Germinal center (tissue), 1 donor: ENCODE data around the gene NTMT1.
"Not testable (repeated sequence)": the region's sequence is repeated elsewhere in the genome, so short reads cannot be mapped to it uniquely, and the experiment has no call there.

Source experiments
- DNase-seq: peaks from one replicate; pipeline ENCODE4 v3.0.0; 2012; ENCODE audit warnings: mixed read lengths, low spot score

Gene NTMT1

DNA sequence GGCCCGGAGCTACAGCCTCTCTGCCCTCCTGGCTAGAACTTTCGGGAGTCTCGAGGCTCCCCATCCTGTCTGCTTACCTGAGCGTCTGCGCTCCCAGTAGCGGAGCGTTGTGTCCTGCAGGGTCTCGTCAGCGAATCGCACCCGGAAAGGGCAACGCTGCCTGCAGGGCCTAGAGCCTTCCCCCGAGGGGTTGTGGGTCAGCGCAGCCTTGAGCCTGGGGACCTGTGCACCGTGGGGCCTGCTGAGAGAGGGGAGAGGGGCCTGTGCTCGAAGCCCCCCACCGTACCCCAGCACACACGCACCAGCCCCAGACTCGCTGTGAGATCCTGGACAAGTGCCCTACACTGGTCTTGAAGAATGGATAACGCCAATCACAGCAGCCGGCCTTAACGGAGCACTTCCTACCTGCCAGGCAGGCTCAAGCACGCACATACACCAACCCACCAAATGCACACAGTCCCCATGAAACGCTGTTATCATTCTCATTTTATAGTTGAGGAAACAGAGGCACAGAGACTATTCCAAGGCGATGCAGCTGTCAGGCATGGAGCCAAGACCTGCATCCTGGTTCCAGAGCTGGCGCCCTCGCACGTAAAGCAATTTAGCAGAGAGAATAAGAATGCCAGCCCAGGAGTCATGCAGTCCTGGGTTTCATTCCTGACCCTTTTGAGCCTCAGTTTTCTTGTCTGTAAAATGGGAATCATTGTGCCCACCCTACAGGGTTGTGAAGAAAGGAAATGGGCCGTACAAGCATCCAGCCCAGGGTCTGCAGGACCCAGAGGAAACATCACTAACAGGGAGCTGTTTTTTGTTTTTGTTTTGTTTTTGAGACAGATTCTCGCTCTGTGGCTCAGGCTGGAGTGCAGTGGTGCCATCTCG lies 10.3 kb upstream of the NTMT1 start:
- no peak for DNase-seq

DNA sequence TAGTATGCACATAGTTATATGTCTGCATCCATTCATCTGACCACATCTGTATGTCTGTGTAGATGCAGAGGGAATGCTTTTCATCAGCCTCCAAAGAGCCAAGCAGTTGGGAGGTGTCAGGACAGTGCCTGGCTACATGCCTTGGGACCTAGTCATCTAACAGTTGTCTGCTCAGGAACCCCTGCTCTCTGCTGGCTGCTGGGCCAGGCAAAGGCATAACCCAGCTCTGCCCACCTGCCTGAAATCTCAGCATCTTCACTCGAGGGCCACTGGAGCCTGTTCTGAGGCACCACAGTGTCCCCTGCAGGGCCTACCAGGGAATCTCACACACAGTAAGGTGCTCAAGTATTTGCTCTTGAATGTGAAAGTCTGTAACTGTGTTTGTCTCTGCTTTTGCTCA lies 8.8 kb upstream of the NTMT1 start:
- no peak for DNase-seq

DNA sequence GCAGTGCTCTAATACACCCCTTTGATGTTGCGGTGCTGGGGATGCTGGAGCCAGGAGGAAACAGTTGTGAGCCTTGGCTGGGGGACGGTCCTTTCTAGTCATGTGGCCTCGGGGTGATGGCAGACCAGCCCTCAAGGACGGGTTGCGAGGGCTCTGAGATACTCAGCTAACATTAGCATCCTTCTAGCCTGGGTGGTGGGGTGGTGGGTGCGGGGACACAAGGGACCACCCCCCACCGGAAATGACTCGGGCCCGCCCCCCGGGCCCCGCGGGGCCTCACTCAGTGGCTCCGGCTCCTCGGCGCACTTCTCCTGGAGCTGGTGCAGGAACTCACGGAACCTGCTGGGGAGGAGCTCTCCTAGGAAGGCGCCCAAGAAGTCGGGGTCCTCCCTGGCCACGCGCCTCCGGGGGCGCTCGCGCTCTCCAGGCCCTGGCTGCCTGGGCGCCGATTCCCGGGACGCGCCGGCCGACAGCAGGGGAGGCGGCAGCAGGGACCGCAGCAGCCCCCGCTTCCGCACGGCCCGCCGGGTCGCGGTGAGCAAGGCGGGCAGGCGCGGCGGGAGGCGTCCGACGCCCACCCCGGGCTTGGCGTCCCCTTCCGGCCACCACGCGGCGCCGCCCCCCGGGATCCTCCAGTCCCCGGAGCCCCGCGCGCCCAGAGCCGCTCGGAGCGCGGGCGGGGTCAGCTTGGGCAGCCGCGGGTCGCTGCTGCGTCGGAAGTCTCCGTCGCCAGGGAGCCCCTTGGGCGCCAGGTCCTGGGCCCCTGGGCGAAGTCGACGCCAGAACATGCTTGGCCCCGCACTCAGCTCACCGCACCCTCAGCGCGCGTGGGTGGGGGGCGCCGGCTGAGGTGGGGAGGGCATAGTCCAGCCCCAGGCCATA lies 5.9 kb upstream of the NTMT1 start:
- DNase-seq, result no peak

DNA sequence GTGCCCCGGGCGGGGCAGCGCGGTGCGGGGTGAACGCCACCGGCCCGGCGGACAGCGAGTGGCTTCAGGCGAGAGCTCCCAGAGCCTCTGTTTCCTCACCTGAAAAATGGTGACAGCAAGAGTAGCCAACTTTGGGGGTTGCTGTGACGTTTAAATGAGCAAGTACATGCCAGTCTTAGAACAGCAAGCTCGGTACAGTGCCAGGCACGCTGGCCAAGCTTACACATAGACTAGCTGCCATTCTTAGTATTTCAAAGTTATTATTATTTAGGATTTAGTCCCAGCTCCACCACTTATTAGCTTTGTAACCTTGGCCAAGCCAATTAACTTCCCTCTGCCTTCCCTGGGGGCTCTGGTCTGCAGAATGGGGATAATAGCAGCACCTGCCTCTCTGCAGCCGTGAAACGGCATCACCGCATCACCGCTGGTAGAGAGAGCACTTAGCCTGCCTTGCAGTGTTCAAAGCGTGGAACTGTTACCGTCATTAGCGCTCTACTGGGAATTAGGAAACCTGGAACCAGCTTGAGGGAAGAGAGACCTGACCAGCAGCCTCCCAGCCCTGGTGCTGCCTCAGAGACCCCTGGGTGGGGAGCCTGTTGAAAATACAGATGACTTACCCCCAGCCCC lies 5.2 kb upstream of the NTMT1 start, which contains the start of gene C9orf50:
Gene C9orf50, minus strand, starts transcription at position 433 of the 627 bp plus-strand sequence. CDS start 527 bp downstream, outside the sequence.
- no peak for DNase-seq

DNA sequence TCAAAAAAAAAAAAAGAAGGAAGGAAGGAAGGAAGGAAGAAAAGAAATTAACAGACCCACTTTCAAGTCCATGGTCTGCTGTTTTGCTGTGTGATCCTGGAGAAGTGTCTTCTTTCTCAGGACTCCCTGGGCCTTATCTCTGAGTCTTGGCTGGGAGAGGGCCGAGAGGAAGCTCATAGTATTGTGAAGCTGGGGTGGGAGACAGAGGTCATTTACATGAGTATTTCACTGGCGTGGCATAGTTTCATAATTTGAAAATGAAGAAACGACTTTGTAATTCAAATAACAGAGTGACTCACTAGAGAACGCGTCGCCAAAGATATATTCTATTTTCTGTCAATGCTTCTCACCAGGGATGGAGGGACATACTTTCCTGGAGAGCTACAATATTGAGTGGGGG lies 2.6 kb upstream of the NTMT1 start:
- no peak for DNase-seq

DNA sequence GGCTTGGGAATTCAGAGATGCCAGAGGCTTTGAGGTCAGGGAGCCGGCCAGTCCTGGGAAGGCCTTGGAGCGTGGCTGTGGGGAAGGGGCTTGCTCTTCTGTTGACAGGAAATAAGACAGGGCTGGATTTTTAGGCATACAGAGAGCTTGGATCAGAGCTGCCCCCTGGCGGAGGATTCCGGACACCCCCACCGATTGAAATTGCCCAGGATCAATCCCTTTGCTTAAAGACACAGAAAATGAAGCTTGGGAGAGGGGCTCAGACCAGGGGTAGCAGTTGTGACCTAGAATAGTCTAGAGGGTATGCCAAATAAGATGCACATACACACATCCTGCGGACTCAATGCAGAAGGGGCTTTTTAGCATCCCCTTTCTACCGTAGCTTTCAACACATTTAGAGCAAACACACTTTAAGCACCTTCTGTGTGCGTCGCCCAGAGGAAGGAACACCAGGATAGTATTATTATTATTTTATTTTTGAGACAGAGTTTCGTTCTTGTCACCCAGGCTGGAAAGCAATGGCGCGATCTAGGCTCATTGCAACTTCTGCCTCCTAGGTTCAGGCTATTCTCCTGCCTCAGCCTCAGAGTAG lies 1.7 kb upstream of the NTMT1 start:
- DNase-seq, result peak; percentile 63

DNA sequence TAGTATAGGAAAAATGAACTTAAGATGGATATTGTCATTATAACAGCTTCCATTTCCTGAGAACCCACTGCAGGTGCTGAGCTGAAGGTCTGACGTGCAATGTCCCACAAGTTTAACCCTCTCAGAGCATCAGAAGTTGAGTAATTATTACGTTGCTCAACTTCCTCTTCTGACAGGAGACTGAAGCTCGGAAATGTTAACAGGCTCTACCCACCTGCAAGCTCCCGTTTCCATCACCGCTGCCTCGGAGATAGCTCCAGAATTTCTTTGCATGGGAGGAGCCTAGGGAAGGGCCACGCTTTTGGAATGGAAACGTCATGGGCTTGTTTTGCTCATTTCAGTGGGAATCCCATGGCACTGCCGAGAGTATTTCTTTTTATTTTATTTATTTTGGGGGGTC lies 1.0 kb upstream of the NTMT1 start:
- peak; percentile 61 for DNase-seq

DNA sequence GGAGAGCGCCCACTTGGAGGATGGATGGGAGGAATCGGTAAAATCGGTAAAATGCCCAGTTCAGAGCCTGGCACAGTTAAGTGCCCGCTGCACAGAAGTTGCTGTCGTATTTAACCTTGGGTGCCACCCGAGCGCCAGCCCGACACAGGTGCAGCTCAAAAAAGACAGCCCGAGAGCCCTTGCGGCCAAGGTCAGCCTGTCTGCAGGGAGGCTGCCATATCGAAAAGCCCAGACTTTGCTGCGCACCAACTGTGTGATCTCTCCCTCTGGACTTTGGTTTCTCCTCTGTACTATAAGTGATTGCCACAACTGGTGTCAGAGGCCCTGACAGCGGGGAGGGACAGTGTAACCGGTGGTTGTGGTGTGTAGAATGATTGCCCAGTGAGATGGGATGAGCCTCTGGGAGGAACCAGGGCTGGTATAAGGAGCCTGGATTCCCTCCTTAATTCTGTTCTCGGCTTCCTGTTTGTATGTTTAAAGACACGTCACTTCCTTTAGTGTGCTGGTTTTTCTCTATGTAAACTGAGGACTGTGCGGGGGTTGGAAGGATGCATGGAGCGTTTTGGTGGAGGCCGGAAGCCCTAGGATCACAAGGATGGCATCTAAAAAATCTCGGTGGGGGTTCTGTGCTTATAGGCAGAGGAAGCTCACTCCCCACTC lies 792 bp downstream of the NTMT1 start:
- DNase-seq, result peak; percentile 50

DNA sequence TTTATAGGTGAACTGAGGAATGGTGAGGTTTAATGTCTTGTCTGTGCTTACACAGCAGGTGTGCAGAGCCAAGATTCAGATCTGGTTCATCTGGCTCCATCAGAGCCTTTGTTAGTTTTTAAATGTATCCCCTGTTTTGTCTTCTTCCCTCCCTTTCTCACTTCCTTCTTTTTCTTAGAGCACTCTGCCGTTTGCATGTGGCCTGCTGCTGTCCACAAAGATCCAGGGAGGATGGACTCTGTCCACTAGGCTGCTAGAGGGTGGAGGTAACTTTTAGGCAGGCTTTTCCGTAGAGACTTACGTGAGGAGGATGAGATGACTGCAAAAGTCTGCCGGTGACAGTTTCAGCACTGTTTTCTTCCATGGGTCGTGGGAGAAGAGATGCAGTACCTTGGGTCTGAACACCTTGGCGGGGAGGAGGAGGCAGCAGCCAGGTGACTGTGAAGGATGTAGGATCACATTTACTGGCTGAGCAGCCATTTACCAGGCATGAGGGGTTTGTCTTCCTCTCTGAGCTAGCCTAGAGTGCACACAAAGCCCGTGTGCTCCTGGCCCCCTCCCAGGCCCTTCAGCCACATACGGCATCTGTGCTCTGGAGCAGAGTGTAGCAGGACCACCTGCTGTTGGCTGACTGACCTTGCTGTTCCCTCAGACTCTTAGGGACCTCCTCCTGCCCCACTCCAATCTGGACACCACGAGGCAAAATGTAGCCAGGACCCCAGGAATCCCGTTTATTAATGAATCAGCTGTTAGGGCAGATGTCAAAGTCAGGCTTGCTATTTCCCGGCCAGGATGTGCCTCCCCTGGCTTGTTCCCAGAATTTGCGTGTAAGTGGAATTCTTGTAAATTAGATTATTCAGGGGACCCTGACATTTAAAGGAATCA lies 1.8 kb downstream of the NTMT1 start:
- DNase-seq, result no peak

DNA sequence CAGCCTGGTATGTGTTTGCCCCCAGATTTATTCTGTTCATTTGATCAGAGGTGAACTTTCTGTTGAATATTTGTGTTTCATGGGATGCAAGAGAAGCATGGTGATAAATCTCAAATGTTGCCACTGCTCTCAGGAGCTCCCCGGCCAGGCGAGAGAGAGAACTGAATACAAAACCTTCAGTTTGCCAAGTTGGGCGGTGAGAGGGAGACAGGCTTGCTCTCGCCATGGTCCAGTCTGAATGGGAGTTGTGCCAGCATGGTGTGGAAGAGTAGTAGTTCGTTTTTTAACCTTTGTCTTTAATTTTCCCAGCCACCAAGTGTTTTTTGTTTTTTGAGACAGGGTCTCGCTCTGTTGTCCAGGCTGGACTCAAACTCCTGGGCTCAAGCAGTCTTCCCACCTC lies 2.7 kb downstream of the NTMT1 start:
- no peak for DNase-seq

DNA sequence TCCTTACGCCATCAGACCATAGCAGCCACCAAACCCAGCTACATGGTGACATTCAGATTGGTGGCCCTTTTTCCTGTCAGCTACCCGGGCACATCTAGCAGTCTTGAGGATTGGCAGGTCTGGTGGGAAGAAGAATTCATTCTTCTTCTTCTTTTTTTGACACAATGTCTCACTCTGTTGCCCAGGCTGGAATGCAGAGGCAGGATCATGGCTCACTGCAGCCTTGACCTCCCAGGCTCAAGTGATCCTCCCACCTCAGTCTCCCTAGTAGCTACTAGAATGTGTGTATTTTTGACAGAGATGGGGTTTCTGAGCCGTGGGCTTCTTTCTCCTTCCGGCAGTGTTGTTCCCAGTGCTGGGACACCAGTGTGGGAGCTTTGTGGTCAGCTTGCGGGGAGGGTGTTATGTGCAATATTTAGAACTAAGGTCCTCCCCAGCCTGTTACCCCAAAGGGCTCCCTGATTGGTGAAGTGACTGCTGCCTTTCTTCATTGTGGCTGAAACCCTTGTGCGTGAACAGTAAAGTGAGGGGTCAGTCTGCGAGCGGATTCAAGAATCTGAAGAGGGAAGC lies 3.4 kb downstream of the NTMT1 start:
- DNase-seq, result no peak

DNA sequence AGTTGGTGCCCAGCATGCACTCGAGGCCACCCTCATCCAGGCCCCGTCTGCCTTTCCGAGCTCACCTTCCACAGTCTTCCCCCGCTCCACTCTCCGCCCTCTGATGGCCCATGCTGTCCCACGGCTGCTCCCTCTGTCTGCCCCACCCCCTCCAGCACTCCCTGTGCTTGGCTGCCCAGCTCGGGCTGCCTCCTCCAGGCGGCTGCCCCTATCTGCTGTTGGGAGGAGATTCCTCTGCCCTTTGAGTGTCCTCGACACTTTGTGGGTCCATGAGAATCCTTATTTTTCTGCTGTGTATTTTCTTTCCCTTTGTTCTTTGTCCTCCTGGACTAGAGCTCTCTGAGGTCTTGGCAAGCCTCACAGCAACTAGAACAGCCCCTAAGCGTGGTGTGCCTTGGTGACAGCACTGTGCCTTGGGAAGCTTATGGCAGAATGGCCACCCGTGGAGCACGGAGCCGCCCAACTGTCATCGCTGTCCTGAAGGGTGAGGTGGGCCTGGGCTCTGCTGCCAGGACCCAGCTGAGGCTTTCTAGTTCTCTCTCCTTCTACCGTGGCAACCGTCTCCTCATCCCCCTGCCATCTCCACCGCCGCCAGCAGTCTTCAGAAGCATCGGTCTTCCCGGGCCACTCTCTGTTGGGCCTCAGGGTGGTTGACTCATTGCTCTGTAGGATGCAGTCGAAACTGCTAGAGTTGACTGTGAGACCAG lies 5.2 kb downstream of the NTMT1 start:
- DNase-seq, result no peak

DNA sequence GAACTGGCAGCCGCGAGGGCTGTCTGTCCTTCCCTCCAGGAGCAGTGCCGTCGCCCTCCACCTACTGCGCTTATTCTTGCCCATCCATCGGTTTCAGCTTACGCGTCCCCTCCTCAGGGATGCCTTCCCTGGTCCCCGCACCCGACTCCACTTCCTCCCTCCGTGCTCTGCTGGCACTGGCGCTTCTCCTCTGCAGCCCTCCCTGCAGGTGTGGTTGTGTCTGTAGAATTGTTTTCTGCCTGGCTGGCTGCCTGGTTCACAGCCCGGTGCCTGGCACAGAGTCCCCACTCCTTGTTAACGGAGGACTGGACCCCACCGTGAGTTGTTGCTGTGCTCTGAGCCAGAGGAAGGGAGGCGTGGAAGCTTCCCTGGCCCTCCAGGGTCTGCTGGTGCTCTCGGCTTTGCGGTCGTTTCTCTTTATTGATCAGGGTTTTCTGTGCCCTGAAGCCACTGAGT lies 5.7 kb downstream of the NTMT1 start:
- DNase-seq, result no peak

DNA sequence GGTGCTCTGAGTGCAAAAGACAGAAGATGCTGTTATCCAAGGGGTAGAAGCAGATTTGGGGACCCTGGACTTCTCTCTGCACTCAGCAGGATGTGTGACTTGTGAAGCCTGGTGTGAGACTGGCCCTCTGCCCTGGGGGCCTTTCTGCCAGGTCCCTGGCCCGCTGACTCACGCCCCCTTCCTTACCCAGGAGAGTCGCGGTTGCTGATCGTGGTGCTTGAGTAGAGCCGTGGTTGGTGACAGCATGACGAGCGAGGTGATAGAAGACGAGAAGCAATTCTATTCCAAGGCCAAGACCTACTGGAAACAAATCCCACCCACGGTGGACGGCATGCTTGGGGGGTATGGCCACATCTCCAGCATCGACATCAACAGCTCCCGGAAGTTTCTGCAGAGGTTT lies 6.5 kb downstream of the NTMT1 start:
- DNase-seq, result no peak

DNA sequence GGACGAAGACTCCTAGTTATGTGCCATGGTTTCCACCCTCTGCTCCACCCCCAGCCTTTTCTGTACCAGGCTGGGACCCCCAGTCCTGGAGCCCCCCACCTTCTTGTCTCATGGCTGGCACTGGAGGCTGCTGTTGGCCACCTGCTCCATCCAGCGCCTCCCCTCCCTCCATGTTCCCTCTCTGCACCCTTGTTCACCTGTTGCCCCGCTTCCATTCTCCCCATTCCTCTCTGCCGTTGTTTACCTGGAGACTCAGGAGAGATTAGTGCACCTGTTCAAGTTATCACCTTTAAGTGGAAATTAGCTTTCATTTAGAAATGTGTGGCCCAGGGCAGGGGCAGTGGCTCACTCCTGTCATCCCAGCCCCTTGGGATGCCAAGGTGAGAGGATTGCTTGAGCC lies 7.2 kb downstream of the NTMT1 start:
- no peak for DNase-seq

DNA sequence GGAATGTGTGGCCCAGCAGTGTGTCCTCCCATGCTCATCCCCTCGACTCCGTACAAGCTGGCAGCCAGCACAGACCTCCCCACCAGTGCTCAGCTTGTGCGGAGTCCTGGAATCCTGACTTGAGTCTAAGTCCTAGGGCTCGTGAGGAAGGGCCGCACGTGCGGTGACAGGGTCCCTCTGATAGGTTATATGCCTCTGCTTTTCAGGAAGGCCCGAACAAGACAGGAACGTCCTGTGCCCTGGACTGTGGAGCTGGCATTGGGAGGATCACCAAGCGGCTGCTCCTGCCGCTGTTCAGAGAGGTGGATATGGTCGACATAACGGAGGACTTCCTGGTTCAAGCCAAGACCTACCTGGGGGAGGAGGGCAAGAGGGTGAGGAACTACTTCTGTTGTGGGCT lies 7.9 kb downstream of the NTMT1 start:
- no peak for DNase-seq

DNA sequence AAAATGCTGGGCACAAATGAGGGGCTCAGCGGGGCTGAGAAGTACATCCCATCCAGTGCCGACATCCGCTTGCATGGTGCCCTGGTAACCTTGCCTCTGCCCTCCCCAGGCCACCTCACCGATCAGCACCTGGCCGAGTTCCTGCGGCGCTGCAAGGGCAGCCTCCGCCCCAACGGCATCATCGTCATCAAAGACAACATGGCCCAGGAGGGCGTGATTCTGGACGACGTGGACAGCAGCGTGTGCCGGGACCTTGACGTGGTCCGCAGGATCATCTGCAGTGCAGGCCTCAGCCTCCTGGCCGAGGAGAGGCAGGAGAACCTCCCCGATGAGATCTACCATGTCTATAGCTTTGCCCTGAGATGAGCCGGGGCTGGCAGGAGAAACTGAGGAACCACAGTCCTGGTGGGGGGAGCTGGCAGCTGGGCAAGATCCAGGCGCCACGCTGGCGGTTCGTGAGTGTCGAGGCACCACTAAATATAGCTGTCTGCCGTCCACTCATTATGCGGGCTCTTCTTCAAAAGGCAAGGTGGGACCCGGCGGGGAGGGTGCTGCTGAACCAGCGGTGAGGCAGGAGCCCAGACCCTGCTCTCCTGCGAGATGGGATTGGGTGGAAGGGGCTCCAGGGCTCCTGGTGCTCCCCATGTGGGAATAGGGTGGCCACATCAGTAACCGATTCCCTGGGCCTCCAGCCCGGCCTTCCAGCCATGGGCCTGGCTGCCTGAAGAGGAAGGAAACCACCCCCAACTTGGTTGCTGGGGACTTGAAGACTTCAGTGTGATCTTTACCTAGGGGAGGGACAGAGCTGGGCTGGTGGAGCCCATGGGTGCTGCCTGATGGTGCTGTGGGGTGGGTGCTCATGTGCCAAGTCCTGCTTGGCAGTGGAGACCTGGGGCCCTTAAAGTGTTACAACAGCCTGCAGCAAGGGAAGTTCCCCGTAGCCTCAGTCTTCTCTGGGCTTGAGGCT lies 9.4 kb downstream of the NTMT1 start:
- DNase-seq, result no peak

DNA sequence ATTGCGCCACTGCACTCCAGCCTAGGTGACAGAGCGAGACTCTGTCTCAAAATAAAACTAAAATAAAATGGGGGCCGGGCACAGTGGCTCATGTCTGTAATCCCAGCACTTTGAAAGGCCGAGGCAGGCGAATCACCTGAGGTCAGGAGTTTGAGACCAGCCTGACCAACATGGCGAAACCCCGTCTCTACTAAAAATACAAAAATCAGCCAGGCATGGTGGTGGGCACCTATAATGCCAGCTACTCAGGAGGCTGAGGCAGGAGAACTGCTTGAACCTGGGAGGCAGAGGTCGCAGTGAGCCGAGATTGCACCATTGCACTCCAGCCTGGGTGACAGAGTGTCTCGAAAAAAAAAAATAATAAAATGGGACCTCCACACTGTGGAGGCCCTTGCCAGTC lies 10.4 kb downstream of the NTMT1 start:
- DNase-seq, result not testable (repeated sequence)
